MCF 10A (cell line): ENCODE data around the gene APEH. TPM values are rescaled to one million over a fixed set of nuclear protein-coding genes. Genes with fewer than 3 reads are reported as not detected.

Experiments
- BruUV-seq: library from RNA; stranded (reverse); fragments of 400-500 nt; replicated peaks from 2 replicates; lab custom pipeline; 2021; lab: Mats Ljungman, UMichigan
- CTCF ChIA-PET: fragments of 300-600 bp; sonication (Branson Sonifier 250); formaldehyde crosslinking; extraction: SDS; loops from one replicate; lab custom pipeline; 2021; ENCODE audit warnings: antibody characterized with exemption, inconsistent platforms; lab: Yijun Ruan, JAX
- POLR2A ChIA-PET: fragments of 300-600, 350-650 bp; sonication (Branson Sonifier 250); formaldehyde crosslinking; extraction: SDS; loops from one replicate; lab custom pipeline; 2020; ENCODE audit warnings: antibody characterized with exemption, inconsistent platforms; lab: Yijun Ruan, JAX
- DNase-seq: peaks from one replicate; pipeline ENCODE4 v3.0.0-alpha.2; 2018; ENCODE audit not compliant: unreplicated experiment
- H3K27ac Mint-ChIP-seq: one replicate; pipeline ENCODE4 v1.8.0; 2022; ENCODE audit warnings: mild to moderate bottlenecking, low read depth, mixed read lengths; ENCODE audit not compliant: unreplicated experiment
- H3K27me3 Mint-ChIP-seq: one replicate; pipeline ENCODE4 v1.8.0; 2022; ENCODE audit warnings: mixed read lengths; ENCODE audit not compliant: insufficient read depth, unreplicated experiment
- H3K36me3 Mint-ChIP-seq: one replicate; pipeline ENCODE4 v1.8.0; 2022; ENCODE audit warnings: mild to moderate bottlenecking, moderate library complexity, mixed read lengths; ENCODE audit not compliant: insufficient read depth, unreplicated experiment
- H3K4me1 Mint-ChIP-seq: one replicate; pipeline ENCODE4 v1.8.0; 2022; ENCODE audit warnings: mixed read lengths; ENCODE audit not compliant: insufficient read depth, unreplicated experiment
- H3K4me3 Mint-ChIP-seq: one replicate; pipeline ENCODE4 v1.8.0; 2022; ENCODE audit warnings: mild to moderate bottlenecking, moderate library complexity, mixed read lengths; ENCODE audit not compliant: unreplicated experiment
- H3K9me3 Mint-ChIP-seq: one replicate; pipeline ENCODE4 v1.8.0; 2022; ENCODE audit warnings: mixed read lengths; ENCODE audit not compliant: unreplicated experiment
- intact Hi-C: fragments of 100-400 bp; cut with micrococcal nuclease; formaldehyde crosslinking; loops from 2 replicates; pipeline ENCODE4 v1.14.1; 2022
- total RNA-seq: library from RNA; stranded (reverse); gene quantifications from 2 replicates; pipeline ENCODE4 v1.2.3, GENCODE V29; 2022
- TF ChIP-seq, protein P1 (sequence below): fragments of 200-600 bp; IDR thresholded peaks from one replicate; pipeline ENCODE4 v1.8.0; 2022; ENCODE audit warnings: antibody characterized with exemption, mild to moderate bottlenecking; ENCODE audit not compliant: unreplicated experiment

The APEH gene
- total RNA-seq, 1 experiment from 2014 or later = 127 TPM

DNA sequence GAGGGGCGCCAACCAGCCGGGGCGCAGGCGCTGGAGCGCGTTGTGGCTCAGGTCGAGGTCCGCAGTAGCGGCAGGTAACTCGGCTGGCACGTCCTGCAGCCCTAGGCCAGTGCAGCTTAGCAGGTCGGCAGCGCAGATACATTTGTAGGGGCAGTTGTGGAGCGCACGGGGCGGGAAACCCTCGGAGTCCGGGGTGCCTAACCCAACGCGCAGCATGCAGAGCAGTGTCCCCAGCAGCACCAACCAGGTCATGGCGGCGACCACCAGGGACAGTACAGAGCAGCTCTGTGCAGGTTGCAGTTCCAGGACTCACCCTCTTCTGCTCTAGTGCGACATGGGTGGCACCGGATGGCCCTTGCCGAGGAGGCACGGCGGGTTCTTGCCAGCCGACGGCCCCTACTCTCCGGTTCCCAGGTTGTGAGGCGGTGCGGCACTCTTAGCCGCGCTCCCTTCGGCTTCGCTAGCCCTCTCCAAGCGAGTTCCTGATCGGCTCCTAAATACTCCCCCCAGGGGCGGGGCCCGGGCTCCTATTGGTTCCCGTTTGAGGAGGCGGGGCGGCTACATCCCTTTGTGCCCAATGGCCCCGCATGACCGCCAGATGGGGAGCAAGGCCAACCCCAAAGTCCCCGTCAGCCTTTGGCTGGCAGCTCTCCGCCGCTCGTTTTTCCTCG, 45.2 kb downstream of the APEH start, which contains the start of gene AMIGO3:
Gene AMIGO3, minus strand, starts transcription at position 471 of the 671 bp plus-strand sequence. Its CDS starts 219 bp downstream, at position 252.
- TF ChIP-seq, protein P1, sequence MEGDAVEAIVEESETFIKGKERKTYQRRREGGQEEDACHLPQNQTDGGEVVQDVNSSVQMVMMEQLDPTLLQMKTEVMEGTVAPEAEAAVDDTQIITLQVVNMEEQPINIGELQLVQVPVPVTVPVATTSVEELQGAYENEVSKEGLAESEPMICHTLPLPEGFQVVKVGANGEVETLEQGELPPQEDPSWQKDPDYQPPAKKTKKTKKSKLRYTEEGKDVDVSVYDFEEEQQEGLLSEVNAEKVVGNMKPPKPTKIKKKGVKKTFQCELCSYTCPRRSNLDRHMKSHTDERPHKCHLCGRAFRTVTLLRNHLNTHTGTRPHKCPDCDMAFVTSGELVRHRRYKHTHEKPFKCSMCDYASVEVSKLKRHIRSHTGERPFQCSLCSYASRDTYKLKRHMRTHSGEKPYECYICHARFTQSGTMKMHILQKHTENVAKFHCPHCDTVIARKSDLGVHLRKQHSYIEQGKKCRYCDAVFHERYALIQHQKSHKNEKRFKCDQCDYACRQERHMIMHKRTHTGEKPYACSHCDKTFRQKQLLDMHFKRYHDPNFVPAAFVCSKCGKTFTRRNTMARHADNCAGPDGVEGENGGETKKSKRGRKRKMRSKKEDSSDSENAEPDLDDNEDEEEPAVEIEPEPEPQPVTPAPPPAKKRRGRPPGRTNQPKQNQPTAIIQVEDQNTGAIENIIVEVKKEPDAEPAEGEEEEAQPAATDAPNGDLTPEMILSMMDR = peak; percentile 12
- Mint-ChIP-seq H3K27ac (no peak within 1 kb of the TSS), H3K9me3 (no peaks in the 10 kb centered on the region), H3K4me3 (peak within 1 kb of the TSS; percentile 59), H3K36me3 (peaks cover 60% of the 10 kb centered on the region), H3K4me1 (peaks cover 12% of the 10 kb centered on the region), H3K27me3 (no peaks in the 10 kb centered on the region)
- CTCF ChIA-PET = interaction anchor here (0.6 to 0.7 kb wide), 3 partner anchors 7 to 457 kb away, joined by 3 to 5 read pairs (median 3); no protein-coding TSS in a partner anchor
- peak; percentile 87 for DNase-seq
- intact Hi-C loops = no loop called here
- POLR2A ChIA-PET = interaction anchor here (1.4 kb wide), 2 partner anchors 8 to 68 kb away, joined by 4 to 5 read pairs; partner anchors contain the start of gene IP6K1
- no TSS peak for BruUV-seq

- no peak overlapping the region for H3K4me3 Mint-ChIP-seq
- peak overlapping the region; percentile 19 for H3K27ac Mint-ChIP-seq
- TF ChIP-seq, protein P1 = no peak
- H3K4me1 Mint-ChIP-seq = peaks cover 18% of the 10 kb centered on the region
- ChIA-PET CTCF (interaction anchor here (0.7 to 1.8 kb wide), 3 partner anchors 9 to 79 kb away, joined by 3 to 7 read pairs (median 5); partner anchors contain the start of gene CDHR4), POLR2A (interaction anchor here (0.6 to 0.9 kb wide), 2 partner anchors 13 to 119 kb away, joined by 3 to 4 read pairs; no protein-coding TSS in a partner anchor)
- H3K36me3 Mint-ChIP-seq = peaks cover 62% of the 10 kb centered on the region
- DNase-seq = no peak
- intact Hi-C loops = loop anchor here (5.0 kb wide), 2 partner anchors 116 to 181 kb away; partner anchors contain the start of gene MST1R
- H3K9me3 Mint-ChIP-seq = no peaks in the 10 kb centered on the region
- BruUV-seq = no TSS peak
- no peaks in the 10 kb centered on the region for H3K27me3 Mint-ChIP-seq
Observed at GRCh38 chr3:49720855-49721595, 46.9 kb downstream of the APEH start.

GRCh38 chr3:49721596-49721895, 47.4 kb downstream of the APEH start:
- H3K27ac Mint-ChIP-seq = no peak overlapping the region
- H3K36me3 Mint-ChIP-seq = peaks cover 64% of the 10 kb centered on the region
- no peaks in the 10 kb centered on the region for H3K27me3 Mint-ChIP-seq
- no peaks in the 10 kb centered on the region for H3K9me3 Mint-ChIP-seq
- ChIA-PET CTCF (interaction anchor here (0.6 to 1.8 kb wide), 3 partner anchors 20 to 78 kb away, joined by 3 to 7 read pairs (median 3); partner anchors contain the start of gene CDHR4), POLR2A (no interaction called here)
- TF ChIP-seq, protein P1 = no peak
- DNase-seq = no peak
- intact Hi-C loops = loop anchor here (5.0 kb wide), 2 partner anchors 116 to 181 kb away; partner anchors contain the start of gene MST1R
- peaks cover 18% of the 10 kb centered on the region for H3K4me1 Mint-ChIP-seq
- no TSS peak for BruUV-seq
- H3K4me3 Mint-ChIP-seq = no peak overlapping the region
